ENCODE results near the gene MOB3C. TPM values are rescaled to one million over a fixed set of nuclear protein-coding genes. Genes with fewer than 3 reads are reported as not detected.
"Not testable (repeated sequence)": the region's sequence is repeated elsewhere in the genome, so short reads cannot be mapped to it uniquely, and the experiment has no call there.

The MOB3C gene
- polyA plus RNA-seq (2011; rRNA removed), result 10.4 and 11.6 TPM in 2 replicates
- polyA minus RNA-seq (2011; rRNA and poly(A)+ RNA removed), result 6.8 and 8.9 TPM in 2 replicates

DNA sequence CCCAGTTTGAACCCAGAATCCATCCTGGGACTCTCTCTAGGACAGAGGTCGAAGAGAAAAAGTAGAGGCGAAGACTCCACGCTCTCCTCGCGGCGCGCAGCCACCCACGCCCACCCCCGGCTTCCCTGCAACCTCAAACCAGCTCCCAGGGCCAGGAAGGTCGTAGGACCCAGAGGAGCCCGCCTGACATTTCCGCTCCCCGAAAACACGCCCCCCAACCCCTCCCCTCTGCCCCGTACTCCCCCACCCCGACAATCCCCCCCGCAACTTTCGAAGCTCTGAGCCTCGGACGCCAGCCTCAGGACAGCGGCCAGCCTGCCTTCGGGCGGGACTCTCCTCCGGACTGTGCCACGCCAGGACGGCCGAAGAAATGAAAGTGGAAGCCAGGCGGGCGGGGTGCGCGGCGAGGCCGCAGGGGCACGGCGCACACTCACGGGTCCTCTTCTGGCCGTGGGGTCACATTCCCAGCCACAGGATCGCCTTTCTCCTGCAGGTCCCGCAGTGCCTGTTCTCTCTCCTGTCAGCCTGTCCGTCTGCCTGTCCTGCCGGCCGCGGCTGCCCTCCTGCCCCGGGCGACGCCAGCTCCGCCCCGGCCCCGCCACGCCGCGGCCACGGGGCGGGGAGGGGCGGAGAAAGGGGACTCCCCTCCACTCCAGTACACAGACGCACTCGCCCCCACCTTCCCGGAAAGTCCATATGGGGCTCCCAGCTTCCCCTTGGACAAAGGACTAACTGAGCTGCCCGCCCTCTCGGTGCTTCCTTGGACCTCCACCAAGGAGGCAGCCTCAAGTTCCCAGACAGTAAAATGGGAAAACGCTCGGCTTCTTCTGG, at the start of gene MOB3C:
Gene MOB3C, minus strand, starts transcription at position 535 of the 831 bp plus-strand sequence. CDS start 3,490 bp downstream, outside the sequence.
- Histone ChIP-seq H3K36me3 (ENCODE audit: control insufficient read depth, insufficient read depth, low read length) (peaks cover 3% of the 10 kb centered on the region; the same call in 1 of the 2 replicates), H3K27me3 (ENCODE audit: control insufficient read depth, insufficient read depth, low read length) (no peaks in the 10 kb centered on the region), H3K4me3 (ENCODE audit: low read depth, low read length) (peak within 1 kb of the TSS; percentile 90)
- TF ChIP-seq, protein P1, sequence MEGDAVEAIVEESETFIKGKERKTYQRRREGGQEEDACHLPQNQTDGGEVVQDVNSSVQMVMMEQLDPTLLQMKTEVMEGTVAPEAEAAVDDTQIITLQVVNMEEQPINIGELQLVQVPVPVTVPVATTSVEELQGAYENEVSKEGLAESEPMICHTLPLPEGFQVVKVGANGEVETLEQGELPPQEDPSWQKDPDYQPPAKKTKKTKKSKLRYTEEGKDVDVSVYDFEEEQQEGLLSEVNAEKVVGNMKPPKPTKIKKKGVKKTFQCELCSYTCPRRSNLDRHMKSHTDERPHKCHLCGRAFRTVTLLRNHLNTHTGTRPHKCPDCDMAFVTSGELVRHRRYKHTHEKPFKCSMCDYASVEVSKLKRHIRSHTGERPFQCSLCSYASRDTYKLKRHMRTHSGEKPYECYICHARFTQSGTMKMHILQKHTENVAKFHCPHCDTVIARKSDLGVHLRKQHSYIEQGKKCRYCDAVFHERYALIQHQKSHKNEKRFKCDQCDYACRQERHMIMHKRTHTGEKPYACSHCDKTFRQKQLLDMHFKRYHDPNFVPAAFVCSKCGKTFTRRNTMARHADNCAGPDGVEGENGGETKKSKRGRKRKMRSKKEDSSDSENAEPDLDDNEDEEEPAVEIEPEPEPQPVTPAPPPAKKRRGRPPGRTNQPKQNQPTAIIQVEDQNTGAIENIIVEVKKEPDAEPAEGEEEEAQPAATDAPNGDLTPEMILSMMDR (IDR thresholded peaks at IDR 0.05; ENCODE audit: insufficient read depth, low read depth, low read length), result no peak
- ChIA-PET CTCF (interaction anchor here (0.8 to 1.3 kb wide), 4 partner anchors 12 to 112 kb away, joined by 3 read pairs; partner anchors contain the start of gene MKNK1), POLR2A (interaction anchor here (0.5 kb wide), 2 partner anchors 44 to 724 kb away, joined by 3 to 5 read pairs; no protein-coding TSS in a partner anchor)
- DNase-seq (ENCODE audit: low read depth), result no peak

DNA sequence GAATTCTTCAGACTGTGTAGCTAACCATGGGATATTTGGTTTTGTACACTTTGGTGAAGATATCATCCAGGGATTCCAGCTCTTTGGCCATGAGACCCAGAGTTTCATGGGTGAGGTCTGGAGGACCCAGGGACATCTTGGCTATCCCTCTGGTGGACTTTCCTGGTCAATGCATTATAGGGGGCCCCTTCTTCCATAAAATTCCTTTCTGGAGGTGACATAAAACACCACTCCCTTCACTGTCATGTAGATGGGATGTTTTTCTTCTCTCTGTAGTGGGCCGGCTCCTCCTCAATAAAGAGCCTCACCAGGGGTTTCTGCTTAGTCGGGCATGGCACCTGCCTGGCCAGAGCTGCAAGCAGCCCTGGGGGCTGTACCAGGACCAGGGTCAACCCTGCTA, 49.4 kb upstream of the MOB3C start:
- TF ChIP-seq, protein P1 (IDR thresholded peaks at IDR 0.05; ENCODE audit: insufficient read depth, low read depth, low read length), result no peak
- ChIA-PET POLR2A (no interaction called here), CTCF (interaction anchor here (1.3 to 2.1 kb wide), 3 partner anchors 9 to 12 kb away, joined by 3 to 5 read pairs (median 4); no protein-coding TSS in a partner anchor)
- peaks cover 7% of the 10 kb centered on the region for H3K36me3 ChIP-seq (ENCODE audit: control insufficient read depth, insufficient read depth, low read length)
- H3K27me3 ChIP-seq (ENCODE audit: control insufficient read depth, insufficient read depth, low read length), result no peaks in the 10 kb centered on the region
- DNase-seq (ENCODE audit: low read depth), result no peak
- no peak overlapping the region for H3K4me3 ChIP-seq (ENCODE audit: low read depth, low read length)

DNA sequence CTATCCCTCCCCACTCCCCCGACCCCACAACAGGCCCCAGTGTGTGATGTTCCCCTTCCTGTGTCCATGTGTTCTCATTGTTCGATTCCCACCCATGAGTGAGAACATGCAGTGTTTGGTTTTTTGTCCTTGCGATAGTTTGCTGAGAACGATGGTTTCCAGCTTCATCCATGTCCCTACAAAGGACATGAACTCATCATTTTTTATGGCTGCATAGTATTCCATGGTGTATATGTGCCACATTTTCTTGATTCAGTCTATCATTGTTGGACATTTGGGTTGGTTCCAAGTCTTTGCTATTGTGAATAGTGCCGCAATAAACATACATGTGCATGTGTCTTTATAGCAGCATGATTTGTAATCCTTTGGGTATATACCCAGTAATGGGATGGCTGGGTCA, 46.3 kb upstream of the MOB3C start:
- POLR2A ChIA-PET; CTCF ChIA-PET; H3K36me3 ChIP-seq (ENCODE audit: control insufficient read depth, insufficient read depth, low read length); H3K4me3 ChIP-seq (ENCODE audit: low read depth, low read length); H3K27me3 ChIP-seq (ENCODE audit: control insufficient read depth, insufficient read depth, low read length); DNase-seq (ENCODE audit: low read depth): not testable (repeated sequence)

DNA sequence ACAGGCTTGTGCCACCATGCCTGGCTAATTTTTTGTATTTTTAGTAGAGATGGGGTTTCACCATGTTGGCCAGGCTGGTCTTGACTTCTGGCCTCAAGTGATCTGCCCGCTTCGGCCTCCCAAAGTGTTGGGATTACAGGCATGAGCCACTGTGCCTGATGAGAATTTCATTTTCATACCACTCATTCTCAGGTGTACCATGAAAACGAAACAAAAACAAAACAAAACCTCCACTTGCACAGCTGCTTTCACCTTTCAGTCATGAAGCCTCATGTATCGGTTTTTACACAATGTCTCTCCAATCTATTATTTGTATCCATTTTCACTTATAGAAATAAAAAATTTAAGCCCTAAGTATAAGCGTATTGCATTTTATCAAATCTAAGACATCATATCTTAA, 43.5 kb upstream of the MOB3C start:
- CTCF ChIA-PET, result interaction anchor here (0.6 kb wide), 1 partner anchor 12 kb away, joined by 3 read pairs; no protein-coding TSS in a partner anchor

DNA sequence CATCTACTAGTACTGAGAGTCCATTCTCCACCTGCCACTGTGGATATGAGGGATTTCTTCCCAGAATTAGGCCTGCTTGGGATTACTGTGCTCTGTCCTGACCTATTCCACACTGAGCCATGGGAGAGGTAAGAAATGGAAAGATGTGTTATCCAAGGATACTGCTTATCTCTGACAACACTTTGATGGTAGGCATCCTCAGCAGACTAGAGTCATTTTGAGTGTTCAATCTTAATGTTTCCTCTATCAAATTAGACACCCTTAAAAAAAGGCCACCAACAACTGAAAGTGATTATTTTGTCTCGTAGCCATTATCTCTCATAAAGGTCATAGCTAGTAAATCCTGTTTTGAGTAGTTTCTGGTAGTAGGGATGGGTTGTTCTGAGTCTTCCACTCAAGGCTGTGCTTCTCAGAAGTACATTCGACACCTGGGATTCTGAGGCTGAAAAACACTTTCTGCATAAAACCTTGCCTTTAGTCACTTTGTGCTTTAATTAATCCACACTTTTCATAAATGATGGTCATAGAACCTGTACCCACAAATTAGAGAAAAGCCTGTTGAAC, 42.8 kb upstream of the MOB3C start:
- Histone ChIP-seq H3K4me3 (ENCODE audit: low read depth, low read length) (no peak overlapping the region), H3K27me3 (ENCODE audit: control insufficient read depth, insufficient read depth, low read length) (no peaks in the 10 kb centered on the region), H3K36me3 (ENCODE audit: control insufficient read depth, insufficient read depth, low read length) (peaks cover 2% of the 10 kb centered on the region)
- TF ChIP-seq, protein P1 (IDR thresholded peaks at IDR 0.05; ENCODE audit: insufficient read depth, low read depth, low read length), result no peak
- DNase-seq (ENCODE audit: low read depth), result no peak
- CTCF ChIA-PET, result interaction anchor here (0.6 kb wide), 1 partner anchor 13 kb away, joined by 3 read pairs; no protein-coding TSS in a partner anchor
- POLR2A ChIA-PET, result no interaction called here

More for the DNA sequence above, 43.5 kb upstream of the MOB3C start:
- H3K36me3 ChIP-seq (ENCODE audit: control insufficient read depth, insufficient read depth, low read length); DNase-seq (ENCODE audit: low read depth); H3K4me3 ChIP-seq (ENCODE audit: low read depth, low read length); H3K27me3 ChIP-seq (ENCODE audit: control insufficient read depth, insufficient read depth, low read length): not testable (repeated sequence)
- POLR2A ChIA-PET, result interaction anchor here (0.6 to 0.7 kb wide), 2 partner anchors 44 to 59 kb away, joined by 3 read pairs; partner anchors contain the start of genes EFCAB14 and MOB3C

DNA sequence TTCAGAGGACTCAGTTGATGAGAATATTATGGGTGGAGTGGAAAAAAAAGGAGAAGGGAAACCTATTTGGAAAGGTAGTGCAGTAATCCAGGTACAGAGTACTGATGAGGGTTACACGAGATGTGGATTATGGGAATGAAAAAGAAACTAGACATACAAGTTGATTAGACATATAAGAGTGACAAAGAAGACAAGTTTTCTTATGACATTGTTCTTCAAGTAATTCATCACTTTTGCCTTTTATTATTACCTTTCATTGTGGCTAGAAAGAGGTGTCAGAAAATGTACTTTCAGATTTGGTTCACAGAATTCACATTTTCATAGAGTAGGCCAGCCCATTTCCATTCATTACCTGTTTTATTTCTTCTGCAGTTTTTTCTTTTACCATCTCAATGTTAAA, 41.2 kb upstream of the MOB3C start:
- CTCF ChIA-PET, result interaction anchor here (0.9 to 1.0 kb wide), 2 partner anchors 17 to 60 kb away, joined by 3 read pairs; no protein-coding TSS in a partner anchor
- DNase-seq (ENCODE audit: low read depth), result no peak
- H3K4me3 ChIP-seq (ENCODE audit: low read depth, low read length), result no peak overlapping the region
- H3K36me3 ChIP-seq (ENCODE audit: control insufficient read depth, insufficient read depth, low read length), result no peaks in the 10 kb centered on the region; the same call in 1 of the 2 replicates
- POLR2A ChIA-PET, result interaction anchor here (0.6 kb wide), 1 partner anchor 329 kb away, joined by 4 read pairs; no protein-coding TSS in a partner anchor
- TF ChIP-seq, protein P1 (IDR thresholded peaks at IDR 0.05; ENCODE audit: insufficient read depth, low read depth, low read length), result no peak
- no peaks in the 10 kb centered on the region for H3K27me3 ChIP-seq (ENCODE audit: control insufficient read depth, insufficient read depth, low read length)

Data from BJ (cell line).